ENCODE results near the gene MRPL3.

The MRPL3 gene

DNA sequence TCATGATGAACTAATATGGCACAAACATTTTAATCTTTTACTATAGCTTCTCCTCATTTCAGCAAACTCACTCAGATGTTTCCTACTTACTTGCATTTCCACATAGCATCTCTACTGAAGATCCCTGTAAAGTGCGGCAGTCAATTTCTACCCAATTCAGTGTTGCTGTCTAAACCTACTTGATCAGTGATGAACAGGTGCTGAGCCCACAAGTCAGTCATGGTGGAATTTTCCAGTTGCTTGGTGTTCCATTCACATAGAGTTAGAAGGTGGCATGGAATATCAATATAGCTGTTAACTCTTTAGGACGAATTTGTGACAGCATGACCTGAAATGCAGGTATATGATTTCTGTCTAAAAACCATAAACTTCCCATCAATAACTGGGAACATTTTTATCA lies 22.7 kb downstream of the MRPL3 start:
- DNase-seq (ENCODE audit: low spot score), result no peak
- TF ChIP-seq CTCF (IDR thresholded peaks at IDR 0.05; ENCODE audit: extremely low read depth, missing control alignments), result no peak

DNA sequence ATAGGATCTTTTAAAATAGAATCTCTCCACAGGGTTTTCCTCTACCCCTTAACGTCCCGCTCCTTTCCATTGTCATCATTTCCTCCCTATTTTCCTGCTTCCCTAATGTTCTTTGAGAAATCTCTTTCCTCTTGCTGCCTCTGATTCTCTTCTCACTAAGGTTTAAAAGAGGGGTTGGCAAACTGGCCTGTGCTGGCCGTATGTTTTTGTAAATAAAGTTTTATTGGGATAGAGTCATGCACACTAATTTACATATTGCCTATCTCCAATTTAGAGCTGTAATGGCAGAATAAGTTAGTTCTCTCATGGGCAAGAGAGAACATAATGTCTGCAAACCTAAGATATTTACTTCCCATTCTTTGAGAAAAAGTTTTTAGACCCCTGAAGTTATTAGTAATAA lies 25.0 kb downstream of the MRPL3 start:
- DNase-seq (ENCODE audit: low spot score), result no peak
- no peak for TF ChIP-seq CTCF (IDR thresholded peaks at IDR 0.05; ENCODE audit: extremely low read depth, missing control alignments)

GRCh38 chr3:131474115-131474514 lies 28.7 kb downstream of the MRPL3 start:
- TF ChIP-seq CTCF (IDR thresholded peaks at IDR 0.05; ENCODE audit: extremely low read depth, missing control alignments), result no peak
- no peak for DNase-seq (ENCODE audit: low spot score)

DNA sequence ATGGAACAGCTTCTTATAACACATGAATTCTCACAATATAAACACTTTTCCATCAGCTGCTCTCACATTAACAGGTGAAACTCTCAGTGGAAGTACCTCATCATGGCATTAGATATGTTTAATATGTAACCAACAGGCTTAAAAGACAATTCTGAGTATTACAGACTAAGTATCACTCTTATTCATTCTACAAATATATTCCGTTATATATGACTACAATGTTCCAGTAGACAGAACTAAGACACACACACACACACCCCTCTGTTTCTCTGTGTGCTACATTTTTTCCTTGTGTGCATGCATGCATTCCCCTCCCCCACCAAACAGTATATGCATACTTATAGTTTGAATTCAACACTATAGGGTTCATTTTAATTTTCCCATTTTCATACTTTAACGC lies 32.4 kb downstream of the MRPL3 start:
- TF ChIP-seq CTCF (IDR thresholded peaks at IDR 0.05; ENCODE audit: extremely low read depth, missing control alignments), result no peak

GRCh38 chr3:131458653-131459052 lies 44.1 kb downstream of the MRPL3 start:
- no peak for DNase-seq (ENCODE audit: low spot score)
- TF ChIP-seq CTCF (IDR thresholded peaks at IDR 0.05; ENCODE audit: extremely low read depth, missing control alignments), result no peak

More for the DNA sequence above, 32.4 kb downstream of the MRPL3 start:
- DNase-seq (ENCODE audit: low spot score), result no peak

- no peak for TF ChIP-seq CTCF (IDR thresholded peaks at IDR 0.05; ENCODE audit: extremely low read depth, missing control alignments)
- no peak for DNase-seq (ENCODE audit: low spot score)
Measured at GRCh38 chr3:131457220-131457619, 45.6 kb downstream of the MRPL3 start.

GRCh38 chr3:131454501-131454900 lies 48.3 kb downstream of the MRPL3 start:
- no peak for DNase-seq (ENCODE audit: low spot score)
- no peak for TF ChIP-seq CTCF (IDR thresholded peaks at IDR 0.05; ENCODE audit: extremely low read depth, missing control alignments)
